Natural killer cell treated with Interleukin-12 subunit alpha and Interleukin-12 subunit beta and Interleukin-15 and Interleukin-18, amount 100 ng/mL, for 72 hours (primary cell): ENCODE results near the gene C9orf85. TPM values are rescaled to one million over a fixed set of nuclear protein-coding genes. Genes with fewer than 3 reads are reported as not detected.
A peak's percentile ranks its signal among the peaks of the same experiment; 100 is the strongest.

Experiments
- ATAC-seq, 2 donors: fragments of 150-1000 bp; cut with Tn5 transposase in 1 of 2; sonication (Bioruptor Pico), chemical (Tn5 transposase) in 1 of 2; 2 replicates each; pipeline ENCODE4 v1.10.0; 2021
- DNase-seq: peaks from one replicate; pipeline ENCODE4 v3.0.0; 2022; ENCODE audit warnings: low spot score
- H3K27ac Mint-ChIP-seq, 2 donors: 1 replicate in 1 of 2; 2 replicates in 1 of 2; pipeline ENCODE4 v1.8.0; 2022; ENCODE audit warnings: mixed read lengths in 2 of 2, mild to moderate bottlenecking in 1 of 2, moderate library complexity in 1 of 2
- H3K27me3 Mint-ChIP-seq, 2 donors: 1 replicate in 1 of 2; 2 replicates in 1 of 2; pipeline ENCODE4 v1.8.0; 2022; ENCODE audit warnings: mixed read lengths in 2 of 2
- H3K36me3 Mint-ChIP-seq: one replicate; pipeline ENCODE4 v1.8.0; 2022; ENCODE audit warnings: mixed read lengths
- H3K4me1 Mint-ChIP-seq, 2 donors: 1 replicate in 1 of 2; 2 replicates in 1 of 2; pipeline ENCODE4 v1.8.0; 2022; ENCODE audit warnings: low read depth in 2 of 2, mixed read lengths in 2 of 2, mild to moderate bottlenecking in 1 of 2
- H3K4me3 Mint-ChIP-seq: one replicate; pipeline ENCODE4 v1.8.0; 2022; ENCODE audit warnings: mixed read lengths
- H3K9me3 Mint-ChIP-seq: 2 replicates; pipeline ENCODE4 v1.8.0; 2022; ENCODE audit warnings: mixed read lengths
- total RNA-seq, 2 donors: library from RNA; stranded (reverse); gene quantifications; one replicate each; pipeline ENCODE4 v1.2.3, GENCODE V29; 2022

The C9orf85 gene
- total RNA-seq, 2 donors from 2014 or later = 10.7 to 12.6 TPM

- DNase-seq = no peak
- H3K4me1 Mint-ChIP-seq = peaks cover 18 to 20% of the 10 kb centered on the region in 2 donors
- no peak overlapping the region for H3K4me3 Mint-ChIP-seq
- H3K36me3 Mint-ChIP-seq = no peaks in the 10 kb centered on the region
- no peaks in the 10 kb centered on the region for H3K9me3 Mint-ChIP-seq
- peak; percentile 61 to 91 for ATAC-seq
- H3K27me3 Mint-ChIP-seq = no peaks in the 10 kb centered on the region
- peak overlapping the region in 1 of 2 donors; percentile 36 for H3K27ac Mint-ChIP-seq
Observed at GRCh38 chr9:71916834-71917534, 5.5 kb downstream of the C9orf85 start.

GRCh38 chr9:71918419-71918818 is 7.0 kb downstream of the C9orf85 start:
- no peak for DNase-seq
- no peaks in the 10 kb centered on the region for H3K9me3 Mint-ChIP-seq
- H3K4me1 Mint-ChIP-seq = peaks cover 22 to 25% of the 10 kb centered on the region in 2 donors
- no peak for ATAC-seq
- H3K36me3 Mint-ChIP-seq = no peaks in the 10 kb centered on the region
- no peaks in the 10 kb centered on the region for H3K27me3 Mint-ChIP-seq
- H3K27ac Mint-ChIP-seq = no peak overlapping the region
- H3K4me3 Mint-ChIP-seq = no peak overlapping the region

- no peak overlapping the region for H3K27ac Mint-ChIP-seq
- no peaks in the 10 kb centered on the region for H3K36me3 Mint-ChIP-seq
- H3K4me3 Mint-ChIP-seq = no peak overlapping the region
- ATAC-seq = no peak
- no peaks in the 10 kb centered on the region for H3K27me3 Mint-ChIP-seq
- no peak for DNase-seq
- H3K9me3 Mint-ChIP-seq = no peaks in the 10 kb centered on the region
- peaks cover 22 to 24% of the 10 kb centered on the region in 2 donors for H3K4me1 Mint-ChIP-seq
Observed at GRCh38 chr9:71920456-71921189, 9.2 kb downstream of the C9orf85 start.

- Mint-ChIP-seq H3K36me3 (no peaks in the 10 kb centered on the region), H3K27me3 (no peaks in the 10 kb centered on the region), H3K9me3 (no peaks in the 10 kb centered on the region), H3K4me3 (no peak overlapping the region), H3K27ac (no peak overlapping the region), H3K4me1 (peaks cover 18 to 19% of the 10 kb centered on the region in 2 donors)
- ATAC-seq = no peak
- DNase-seq = no peak
Observed at GRCh38 chr9:71921190-71921814, 9.9 kb downstream of the C9orf85 start.

DNA sequence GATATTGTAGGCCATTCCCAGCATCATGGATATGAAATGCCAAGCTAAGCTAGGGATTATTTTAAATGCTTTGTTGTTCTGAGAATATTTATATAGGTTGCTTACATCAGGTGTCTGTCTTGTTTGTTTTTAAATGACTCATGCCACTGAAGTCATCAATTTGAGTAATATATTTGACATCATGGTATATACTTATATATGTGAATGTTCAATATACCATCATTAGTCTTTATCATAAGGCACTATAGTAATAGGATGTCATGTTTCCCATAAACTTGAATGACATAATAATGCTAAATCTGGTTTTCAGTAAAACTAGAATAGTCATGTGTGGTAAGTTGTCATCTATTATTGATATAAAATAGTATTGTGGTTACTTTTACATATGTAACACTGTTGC is 13.1 kb downstream of the C9orf85 start:
- H3K36me3 Mint-ChIP-seq = no peaks in the 10 kb centered on the region
- no peak overlapping the region for H3K4me3 Mint-ChIP-seq
- H3K9me3 Mint-ChIP-seq = no peaks in the 10 kb centered on the region
- H3K4me1 Mint-ChIP-seq = peaks cover 6 to 8% of the 10 kb centered on the region in 2 donors
- no peaks in the 10 kb centered on the region for H3K27me3 Mint-ChIP-seq
- ATAC-seq (no peak), DNase-seq (no peak)
- no peak overlapping the region for H3K27ac Mint-ChIP-seq

DNA sequence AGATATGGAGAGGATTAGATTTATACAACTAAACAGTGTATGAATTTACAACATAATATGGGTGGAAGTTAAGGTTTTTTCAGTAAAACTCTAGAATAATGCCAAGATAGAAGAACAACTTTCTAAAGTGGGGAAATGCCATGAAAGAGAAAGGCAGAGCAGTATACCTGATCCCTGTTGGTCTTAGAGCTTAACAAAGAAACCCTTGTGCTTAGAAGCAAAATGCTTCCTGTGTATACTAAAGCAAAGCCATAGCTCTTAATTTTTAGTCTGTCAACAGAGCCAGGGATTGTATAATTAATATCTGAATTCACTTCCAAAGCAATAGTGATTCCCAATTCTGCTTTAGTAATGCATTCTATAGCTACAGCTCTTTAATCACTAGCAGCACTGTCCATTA is 14.4 kb downstream of the C9orf85 start:
- DNase-seq (no peak), ATAC-seq (no peak)
- Mint-ChIP-seq H3K36me3 (no peaks in the 10 kb centered on the region), H3K4me3 (no peak overlapping the region), H3K4me1 (peaks cover 6 to 8% of the 10 kb centered on the region in 2 donors), H3K9me3 (no peaks in the 10 kb centered on the region), H3K27me3 (no peaks in the 10 kb centered on the region), H3K27ac (no peak overlapping the region)

DNA sequence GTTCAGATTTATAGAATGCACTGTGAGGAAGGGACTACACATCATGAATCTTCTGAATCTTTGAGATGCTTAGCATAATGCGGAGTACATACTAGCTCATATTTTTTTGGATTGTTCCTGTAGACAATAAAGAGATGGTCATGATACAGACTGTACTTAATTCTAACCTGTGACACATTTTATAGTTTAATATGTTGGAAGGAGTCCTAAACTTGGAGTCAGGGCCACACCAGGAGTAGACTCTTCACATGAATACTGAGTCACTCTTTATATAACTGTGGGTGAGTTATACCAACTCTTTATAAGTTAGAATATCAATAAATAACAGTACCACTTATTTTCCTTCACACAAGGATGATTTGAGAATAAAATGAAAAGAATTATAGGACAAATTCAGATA is 16.9 kb downstream of the C9orf85 start:
- no peak overlapping the region for H3K27ac Mint-ChIP-seq
- no peaks in the 10 kb centered on the region for H3K4me1 Mint-ChIP-seq
- H3K4me3 Mint-ChIP-seq = no peak overlapping the region
- H3K36me3 Mint-ChIP-seq = peaks cover 4% of the 10 kb centered on the region
- no peak for DNase-seq
- H3K27me3 Mint-ChIP-seq = no peaks in the 10 kb centered on the region
- no peak for ATAC-seq
- no peaks in the 10 kb centered on the region for H3K9me3 Mint-ChIP-seq

GRCh38 chr9:71928806-71929205 is 17.4 kb downstream of the C9orf85 start:
- Mint-ChIP-seq H3K27me3 (no peaks in the 10 kb centered on the region), H3K9me3 (no peaks in the 10 kb centered on the region), H3K27ac (no peak overlapping the region), H3K4me3 (no peak overlapping the region), H3K36me3 (peaks cover 4% of the 10 kb centered on the region), H3K4me1 (peaks cover 0 to 2% of the 10 kb centered on the region in 2 donors)
- ATAC-seq (no peak), DNase-seq (no peak)

GRCh38 chr9:71929223-71929622 is 17.8 kb downstream of the C9orf85 start:
- Mint-ChIP-seq H3K27me3 (no peaks in the 10 kb centered on the region), H3K4me1 (peaks cover 0 to 2% of the 10 kb centered on the region in 2 donors), H3K27ac (no peak overlapping the region), H3K4me3 (no peak overlapping the region), H3K9me3 (no peaks in the 10 kb centered on the region), H3K36me3 (peaks cover 4% of the 10 kb centered on the region)
- ATAC-seq (no peak), DNase-seq (no peak)

GRCh38 chr9:71929791-71930440 is 18.5 kb downstream of the C9orf85 start:
- Mint-ChIP-seq H3K36me3 (peaks cover 4% of the 10 kb centered on the region), H3K27ac (no peak overlapping the region), H3K27me3 (no peaks in the 10 kb centered on the region), H3K4me3 (no peak overlapping the region), H3K9me3 (no peaks in the 10 kb centered on the region), H3K4me1 (peaks cover 0 to 2% of the 10 kb centered on the region in 2 donors)
- DNase-seq (no peak), ATAC-seq (no peak)

GRCh38 chr9:71931166-71931565 is 19.7 kb downstream of the C9orf85 start:
- Mint-ChIP-seq H3K9me3 (no peaks in the 10 kb centered on the region), H3K4me1 (peaks cover 9 to 10% of the 10 kb centered on the region in 2 donors), H3K27ac (no peak overlapping the region), H3K27me3 (no peaks in the 10 kb centered on the region), H3K4me3 (no peak overlapping the region), H3K36me3 (peaks cover 4% of the 10 kb centered on the region)
- DNase-seq (no peak), ATAC-seq (no peak)

GRCh38 chr9:71936066-71936465 is 24.6 kb downstream of the C9orf85 start:
- no peak overlapping the region for H3K27ac Mint-ChIP-seq
- peaks cover 4% of the 10 kb centered on the region for H3K36me3 Mint-ChIP-seq
- no peak for DNase-seq
- H3K9me3 Mint-ChIP-seq = no peaks in the 10 kb centered on the region
- no peaks in the 10 kb centered on the region for H3K27me3 Mint-ChIP-seq
- ATAC-seq = no peak
- H3K4me1 Mint-ChIP-seq = peaks cover 13 to 19% of the 10 kb centered on the region in 2 donors
- no peak overlapping the region for H3K4me3 Mint-ChIP-seq

DNA sequence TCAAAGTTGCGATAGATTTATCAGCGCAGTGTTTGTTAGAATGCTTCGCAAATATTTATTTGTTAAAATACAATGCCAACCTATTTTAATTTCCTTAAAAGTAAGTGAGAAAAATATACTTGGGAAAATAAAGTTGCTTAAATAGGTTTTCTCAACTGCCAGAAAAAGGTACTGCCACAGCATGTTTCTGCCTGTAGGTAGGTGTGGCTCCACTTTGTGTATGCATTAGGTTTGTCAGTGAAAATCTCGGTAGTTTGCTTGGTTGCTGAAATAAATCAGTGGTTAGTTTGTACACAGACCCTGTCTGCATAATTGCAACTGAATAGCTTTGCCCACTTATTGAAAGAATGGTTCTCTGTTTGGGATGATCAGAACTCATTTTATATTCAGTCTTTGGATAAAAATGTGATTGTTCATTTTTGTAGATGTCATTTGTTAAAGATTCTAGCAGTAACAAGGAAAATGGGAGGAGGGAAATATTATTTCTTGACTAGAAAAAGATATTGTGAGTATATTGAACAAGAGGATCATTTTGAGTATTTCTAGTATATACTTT is 25.7 kb downstream of the C9orf85 start:
- DNase-seq (no peak), ATAC-seq (no peak)
- H3K36me3 Mint-ChIP-seq = peaks cover 4% of the 10 kb centered on the region
- H3K9me3 Mint-ChIP-seq = no peaks in the 10 kb centered on the region
- H3K4me1 Mint-ChIP-seq = peaks cover 22 to 28% of the 10 kb centered on the region in 2 donors
- H3K4me3 Mint-ChIP-seq = no peak overlapping the region
- H3K27ac Mint-ChIP-seq = no peak overlapping the region
- no peaks in the 10 kb centered on the region for H3K27me3 Mint-ChIP-seq
